Measurements from ENCODE around the gene DNAAF3.

DNA sequence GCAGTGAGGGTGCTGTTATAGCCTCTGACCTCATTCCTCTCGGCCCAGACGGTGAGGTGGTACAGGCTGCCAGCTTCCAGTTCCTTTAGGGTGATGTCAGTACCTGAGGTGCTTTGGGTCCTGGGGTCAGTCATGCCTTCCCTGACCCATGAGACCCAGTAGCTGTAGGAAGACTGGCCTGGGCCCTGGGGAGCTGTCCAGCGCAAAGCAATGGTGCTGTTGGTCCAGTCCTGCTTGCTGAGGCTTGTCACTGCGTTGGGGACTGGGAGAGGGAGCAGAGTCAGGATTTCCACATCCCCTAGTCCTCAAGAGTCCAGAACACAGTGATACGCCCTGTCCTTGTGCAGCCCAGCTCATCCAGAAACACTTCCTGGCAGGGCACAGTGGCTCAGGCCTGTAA lies 32.2 kb upstream of the DNAAF3 start:
- TF ChIP-seq SP3 (tag by site-specific recombination; IDR thresholded peaks at IDR 0.05): no peak
- TF ChIP-seq ZNF670 (tag by site-specific recombination; IDR thresholded peaks at IDR 0.05; ENCODE audit: low read depth): no peak
- TF ChIP-seq, protein P1, sequence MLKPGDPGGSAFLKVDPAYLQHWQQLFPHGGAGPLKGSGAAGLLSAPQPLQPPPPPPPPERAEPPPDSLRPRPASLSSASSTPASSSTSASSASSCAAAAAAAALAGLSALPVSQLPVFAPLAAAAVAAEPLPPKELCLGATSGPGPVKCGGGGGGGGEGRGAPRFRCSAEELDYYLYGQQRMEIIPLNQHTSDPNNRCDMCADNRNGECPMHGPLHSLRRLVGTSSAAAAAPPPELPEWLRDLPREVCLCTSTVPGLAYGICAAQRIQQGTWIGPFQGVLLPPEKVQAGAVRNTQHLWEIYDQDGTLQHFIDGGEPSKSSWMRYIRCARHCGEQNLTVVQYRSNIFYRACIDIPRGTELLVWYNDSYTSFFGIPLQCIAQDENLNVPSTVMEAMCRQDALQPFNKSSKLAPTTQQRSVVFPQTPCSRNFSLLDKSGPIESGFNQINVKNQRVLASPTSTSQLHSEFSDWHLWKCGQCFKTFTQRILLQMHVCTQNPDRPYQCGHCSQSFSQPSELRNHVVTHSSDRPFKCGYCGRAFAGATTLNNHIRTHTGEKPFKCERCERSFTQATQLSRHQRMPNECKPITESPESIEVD (tag by site-specific recombination; IDR thresholded peaks at IDR 0.05): no peak
- TF ChIP-seq ZNF274 (IDR thresholded peaks at IDR 0.05; ENCODE audit: low read length): no peak
- TF ChIP-seq ZNF274 (tag by site-specific recombination; IDR thresholded peaks at IDR 0.05; ENCODE audit: borderline replicate concordance): no peak
- TF ChIP-seq, protein P2, sequence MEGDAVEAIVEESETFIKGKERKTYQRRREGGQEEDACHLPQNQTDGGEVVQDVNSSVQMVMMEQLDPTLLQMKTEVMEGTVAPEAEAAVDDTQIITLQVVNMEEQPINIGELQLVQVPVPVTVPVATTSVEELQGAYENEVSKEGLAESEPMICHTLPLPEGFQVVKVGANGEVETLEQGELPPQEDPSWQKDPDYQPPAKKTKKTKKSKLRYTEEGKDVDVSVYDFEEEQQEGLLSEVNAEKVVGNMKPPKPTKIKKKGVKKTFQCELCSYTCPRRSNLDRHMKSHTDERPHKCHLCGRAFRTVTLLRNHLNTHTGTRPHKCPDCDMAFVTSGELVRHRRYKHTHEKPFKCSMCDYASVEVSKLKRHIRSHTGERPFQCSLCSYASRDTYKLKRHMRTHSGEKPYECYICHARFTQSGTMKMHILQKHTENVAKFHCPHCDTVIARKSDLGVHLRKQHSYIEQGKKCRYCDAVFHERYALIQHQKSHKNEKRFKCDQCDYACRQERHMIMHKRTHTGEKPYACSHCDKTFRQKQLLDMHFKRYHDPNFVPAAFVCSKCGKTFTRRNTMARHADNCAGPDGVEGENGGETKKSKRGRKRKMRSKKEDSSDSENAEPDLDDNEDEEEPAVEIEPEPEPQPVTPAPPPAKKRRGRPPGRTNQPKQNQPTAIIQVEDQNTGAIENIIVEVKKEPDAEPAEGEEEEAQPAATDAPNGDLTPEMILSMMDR (tag by site-specific recombination; IDR thresholded peaks at IDR 0.05): no peak
- TF ChIP-seq ZNF416 (tag by site-specific recombination; IDR thresholded peaks at IDR 0.05): no peak
- no peak for TF ChIP-seq SP2 (tag by site-specific recombination; IDR thresholded peaks at IDR 0.05)
- no peak for TF ChIP-seq ZBTB17 (tag by site-specific recombination; IDR thresholded peaks at IDR 0.05)
- TF ChIP-seq, protein P3, sequence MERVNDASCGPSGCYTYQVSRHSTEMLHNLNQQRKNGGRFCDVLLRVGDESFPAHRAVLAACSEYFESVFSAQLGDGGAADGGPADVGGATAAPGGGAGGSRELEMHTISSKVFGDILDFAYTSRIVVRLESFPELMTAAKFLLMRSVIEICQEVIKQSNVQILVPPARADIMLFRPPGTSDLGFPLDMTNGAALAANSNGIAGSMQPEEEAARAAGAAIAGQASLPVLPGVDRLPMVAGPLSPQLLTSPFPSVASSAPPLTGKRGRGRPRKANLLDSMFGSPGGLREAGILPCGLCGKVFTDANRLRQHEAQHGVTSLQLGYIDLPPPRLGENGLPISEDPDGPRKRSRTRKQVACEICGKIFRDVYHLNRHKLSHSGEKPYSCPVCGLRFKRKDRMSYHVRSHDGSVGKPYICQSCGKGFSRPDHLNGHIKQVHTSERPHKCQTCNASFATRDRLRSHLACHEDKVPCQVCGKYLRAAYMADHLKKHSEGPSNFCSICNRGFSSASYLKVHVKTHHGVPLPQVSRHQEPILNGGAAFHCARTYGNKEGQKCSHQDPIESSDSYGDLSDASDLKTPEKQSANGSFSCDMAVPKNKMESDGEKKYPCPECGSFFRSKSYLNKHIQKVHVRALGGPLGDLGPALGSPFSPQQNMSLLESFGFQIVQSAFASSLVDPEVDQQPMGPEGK (tag by site-specific recombination; IDR thresholded peaks at IDR 0.05): no peak

Data from HEK293 (cell line).